PC-3 (cell line): Measurements from ENCODE around the gene PCNX2.

Source experiments
- CTCF ChIP-seq: fragments of 300-600 bp; sonication (generic); conservative IDR thresholded peaks from 2 replicates; pipeline ENCODE4 v1.5.1; 2017; ENCODE audit warnings: antibody characterized with exemption, low read depth, mild to moderate bottlenecking, low read length
- EZH2 ChIP-seq: fragments of 300-600 bp; sonication (generic); IDR thresholded peaks from one replicate; pipeline ENCODE4 v1.6.1; 2017; ENCODE audit warnings: antibody characterized with exemption, mild to moderate bottlenecking, low read length; ENCODE audit not compliant: unreplicated experiment

DNA sequence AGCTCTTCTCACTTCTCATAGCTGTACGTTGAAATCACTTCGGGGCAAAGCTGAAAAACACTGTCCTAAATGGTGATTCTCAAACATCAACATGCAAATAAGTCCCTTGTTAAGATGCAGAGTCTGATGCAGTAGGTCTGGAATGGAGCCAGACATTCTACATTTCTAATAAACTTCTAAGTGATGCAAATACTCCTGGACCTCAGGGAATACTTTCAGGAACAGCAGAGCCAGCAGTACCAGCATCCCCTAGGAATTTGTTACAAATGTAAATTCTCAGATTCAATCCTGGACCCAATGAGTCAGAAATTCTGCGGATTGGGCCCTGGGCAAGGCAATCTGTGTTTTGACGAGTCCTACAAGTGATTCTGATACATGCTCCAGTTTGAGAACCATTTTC, 152.3 kb downstream of the PCNX2 start:
- no peak for TF ChIP-seq CTCF
- TF ChIP-seq EZH2 = no peak
